ENCODE measurements around the gene CDK2AP2. TPM values are rescaled to one million over a fixed set of nuclear protein-coding genes. Genes with fewer than 3 reads are reported as not detected.
A peak's percentile ranks its signal among the peaks of the same experiment; 100 is the strongest.

CDK2AP2 gene
- total and polyA plus RNA-seq, 9 of the 15 experiments (the other 6 are each of a cell fraction or from before 2014, with no cell fraction given), result 4.4 to 47.4 (median 21.7) TPM

DNA sequence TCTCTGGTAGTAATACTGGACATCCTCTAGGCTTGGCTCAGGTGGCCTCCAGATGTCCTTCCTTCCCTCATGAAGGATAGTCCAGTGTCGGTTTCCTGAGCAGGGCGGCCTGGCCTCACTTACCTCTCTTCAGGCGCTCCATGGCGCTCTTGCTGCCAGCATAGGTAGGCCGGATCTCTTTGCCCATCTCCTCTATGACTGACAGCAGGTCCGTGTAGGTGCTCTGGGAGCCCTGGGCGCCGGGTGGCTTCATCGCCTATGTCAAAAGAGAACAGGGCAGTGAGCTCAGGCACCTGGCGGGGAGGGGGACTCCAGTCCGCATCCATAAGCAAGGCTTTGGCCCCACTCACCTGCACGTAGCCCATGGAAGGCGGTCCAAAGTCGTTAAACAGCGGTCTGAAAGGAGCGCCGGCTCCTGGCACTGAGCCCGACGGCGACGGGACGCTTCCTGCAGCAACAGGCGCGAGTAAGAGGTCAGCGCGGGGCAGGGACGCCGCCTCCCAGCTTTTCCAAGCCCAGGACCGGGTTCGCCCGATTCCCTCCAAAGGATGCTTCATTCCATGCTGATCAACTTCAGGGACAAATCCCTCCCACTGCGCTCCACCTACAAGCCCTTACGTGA is 609 bp downstream of the CDK2AP2 start (continued):
- TF ChIP-seq ZBED1 (IDR thresholded peaks at IDR 0.05) (0 out of 2 replicates have a peak, but pooled peaks have one; percentile 1), TEAD2 (tag; IDR thresholded peaks at IDR 0.05) (no peak), TGIF2 (CRISPR knock-in tag; IDR thresholded peaks at IDR 0.05) (no peak), STAG1 (CRISPR knock-in tag; IDR thresholded peaks at IDR 0.05; ENCODE audit: borderline replicate concordance) (no peak), ATF7 (IDR thresholded peaks at IDR 0.05) (no peak), CREBBP (IDR thresholded peaks at IDR 0.05; ENCODE audit: low read depth, low read length) (no peak), BCOR (IDR thresholded peaks at IDR 0.05) (no peak), NFYB (IDR thresholded peaks at IDR 0.05; ENCODE audit: extremely low read depth, insufficient read length) (no peak), JUN (IDR thresholded peaks at IDR 0.05; ENCODE audit: borderline replicate concordance, low read depth, low read length) (no peak), JUN (CRISPR knock-in tag; IDR thresholded peaks at IDR 0.05; ENCODE audit: borderline replicate concordance) (no peak), ZNF696 (CRISPR knock-in tag; conservative IDR thresholded peaks at IDR 0.05) (no peak), ZNF174 (CRISPR knock-in tag; IDR thresholded peaks at IDR 0.05) (no peak), HDAC8 (tag; IDR thresholded peaks at IDR 0.05) (no peak), SRSF3 (IDR thresholded peaks at IDR 0.05; ENCODE audit: insufficient read depth, low read length) (no peak), MECOM (CRISPR knock-in tag; IDR thresholded peaks at IDR 0.05) (no peak), ZNF717 (CRISPR knock-in tag; IDR thresholded peaks at IDR 0.05) (no peak)
- TF ChIP-seq, protein P1, sequence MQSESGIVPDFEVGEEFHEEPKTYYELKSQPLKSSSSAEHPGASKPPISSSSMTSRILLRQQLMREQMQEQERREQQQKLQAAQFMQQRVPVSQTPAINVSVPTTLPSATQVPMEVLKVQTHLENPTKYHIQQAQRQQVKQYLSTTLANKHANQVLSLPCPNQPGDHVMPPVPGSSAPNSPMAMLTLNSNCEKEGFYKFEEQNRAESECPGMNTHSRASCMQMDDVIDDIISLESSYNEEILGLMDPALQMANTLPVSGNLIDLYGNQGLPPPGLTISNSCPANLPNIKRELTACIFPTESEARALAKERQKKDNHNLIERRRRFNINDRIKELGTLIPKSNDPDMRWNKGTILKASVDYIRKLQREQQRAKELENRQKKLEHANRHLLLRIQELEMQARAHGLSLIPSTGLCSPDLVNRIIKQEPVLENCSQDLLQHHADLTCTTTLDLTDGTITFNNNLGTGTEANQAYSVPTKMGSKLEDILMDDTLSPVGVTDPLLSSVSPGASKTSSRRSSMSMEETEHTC (IDR thresholded peaks at IDR 0.05), result no peak
- TF ChIP-seq, protein P2, sequence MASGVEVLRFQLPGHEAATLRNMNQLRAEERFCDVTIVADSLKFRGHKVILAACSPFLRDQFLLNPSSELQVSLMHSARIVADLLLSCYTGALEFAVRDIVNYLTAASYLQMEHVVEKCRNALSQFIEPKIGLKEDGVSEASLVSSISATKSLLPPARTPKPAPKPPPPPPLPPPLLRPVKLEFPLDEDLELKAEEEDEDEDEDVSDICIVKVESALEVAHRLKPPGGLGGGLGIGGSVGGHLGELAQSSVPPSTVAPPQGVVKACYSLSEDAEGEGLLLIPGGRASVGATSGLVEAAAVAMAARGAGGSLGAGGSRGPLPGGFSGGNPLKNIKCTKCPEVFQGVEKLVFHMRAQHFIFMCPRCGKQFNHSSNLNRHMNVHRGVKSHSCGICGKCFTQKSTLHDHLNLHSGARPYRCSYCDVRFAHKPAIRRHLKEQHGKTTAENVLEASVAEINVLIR (CRISPR knock-in tag; IDR thresholded peaks at IDR 0.05), result no peak
- TF ChIP-seq, protein P3, sequence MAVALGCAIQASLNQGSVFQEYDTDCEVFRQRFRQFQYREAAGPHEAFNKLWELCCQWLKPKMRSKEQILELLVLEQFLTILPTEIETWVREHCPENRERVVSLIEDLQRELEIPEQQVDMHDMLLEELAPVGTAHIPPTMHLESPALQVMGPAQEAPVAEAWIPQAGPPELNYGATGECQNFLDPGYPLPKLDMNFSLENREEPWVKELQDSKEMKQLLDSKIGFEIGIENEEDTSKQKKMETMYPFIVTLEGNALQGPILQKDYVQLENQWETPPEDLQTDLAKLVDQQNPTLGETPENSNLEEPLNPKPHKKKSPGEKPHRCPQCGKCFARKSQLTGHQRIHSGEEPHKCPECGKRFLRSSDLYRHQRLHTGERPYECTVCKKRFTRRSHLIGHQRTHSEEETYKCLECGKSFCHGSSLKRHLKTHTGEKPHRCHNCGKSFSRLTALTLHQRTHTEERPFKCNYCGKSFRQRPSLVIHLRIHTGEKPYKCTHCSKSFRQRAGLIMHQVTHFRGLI (CRISPR knock-in tag; IDR thresholded peaks at IDR 0.05), result no peak
- TF ChIP-seq, protein P4, sequence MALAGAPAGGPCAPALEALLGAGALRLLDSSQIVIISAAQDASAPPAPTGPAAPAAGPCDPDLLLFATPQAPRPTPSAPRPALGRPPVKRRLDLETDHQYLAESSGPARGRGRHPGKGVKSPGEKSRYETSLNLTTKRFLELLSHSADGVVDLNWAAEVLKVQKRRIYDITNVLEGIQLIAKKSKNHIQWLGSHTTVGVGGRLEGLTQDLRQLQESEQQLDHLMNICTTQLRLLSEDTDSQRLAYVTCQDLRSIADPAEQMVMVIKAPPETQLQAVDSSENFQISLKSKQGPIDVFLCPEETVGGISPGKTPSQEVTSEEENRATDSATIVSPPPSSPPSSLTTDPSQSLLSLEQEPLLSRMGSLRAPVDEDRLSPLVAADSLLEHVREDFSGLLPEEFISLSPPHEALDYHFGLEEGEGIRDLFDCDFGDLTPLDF (CRISPR knock-in tag; IDR thresholded peaks at IDR 0.05), result peak; percentile 72; the same call in 1 of the 2 replicates
- TF ChIP-seq, protein P5, sequence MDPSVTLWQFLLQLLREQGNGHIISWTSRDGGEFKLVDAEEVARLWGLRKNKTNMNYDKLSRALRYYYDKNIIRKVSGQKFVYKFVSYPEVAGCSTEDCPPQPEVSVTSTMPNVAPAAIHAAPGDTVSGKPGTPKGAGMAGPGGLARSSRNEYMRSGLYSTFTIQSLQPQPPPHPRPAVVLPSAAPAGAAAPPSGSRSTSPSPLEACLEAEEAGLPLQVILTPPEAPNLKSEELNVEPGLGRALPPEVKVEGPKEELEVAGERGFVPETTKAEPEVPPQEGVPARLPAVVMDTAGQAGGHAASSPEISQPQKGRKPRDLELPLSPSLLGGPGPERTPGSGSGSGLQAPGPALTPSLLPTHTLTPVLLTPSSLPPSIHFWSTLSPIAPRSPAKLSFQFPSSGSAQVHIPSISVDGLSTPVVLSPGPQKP (CRISPR knock-in tag; IDR thresholded peaks at IDR 0.05), result 0 out of 2 replicates have a peak, but pooled peaks have one; percentile 64
- TF ChIP-seq, protein P6, sequence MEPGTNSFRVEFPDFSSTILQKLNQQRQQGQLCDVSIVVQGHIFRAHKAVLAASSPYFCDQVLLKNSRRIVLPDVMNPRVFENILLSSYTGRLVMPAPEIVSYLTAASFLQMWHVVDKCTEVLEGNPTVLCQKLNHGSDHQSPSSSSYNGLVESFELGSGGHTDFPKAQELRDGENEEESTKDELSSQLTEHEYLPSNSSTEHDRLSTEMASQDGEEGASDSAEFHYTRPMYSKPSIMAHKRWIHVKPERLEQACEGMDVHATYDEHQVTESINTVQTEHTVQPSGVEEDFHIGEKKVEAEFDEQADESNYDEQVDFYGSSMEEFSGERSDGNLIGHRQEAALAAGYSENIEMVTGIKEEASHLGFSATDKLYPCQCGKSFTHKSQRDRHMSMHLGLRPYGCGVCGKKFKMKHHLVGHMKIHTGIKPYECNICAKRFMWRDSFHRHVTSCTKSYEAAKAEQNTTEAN (CRISPR knock-in tag; IDR thresholded peaks at IDR 0.05), result 0 out of 2 replicates have a peak, but pooled peaks have one; percentile 45
